ENCODE measurements around the gene CACNA2D3.

DNA sequence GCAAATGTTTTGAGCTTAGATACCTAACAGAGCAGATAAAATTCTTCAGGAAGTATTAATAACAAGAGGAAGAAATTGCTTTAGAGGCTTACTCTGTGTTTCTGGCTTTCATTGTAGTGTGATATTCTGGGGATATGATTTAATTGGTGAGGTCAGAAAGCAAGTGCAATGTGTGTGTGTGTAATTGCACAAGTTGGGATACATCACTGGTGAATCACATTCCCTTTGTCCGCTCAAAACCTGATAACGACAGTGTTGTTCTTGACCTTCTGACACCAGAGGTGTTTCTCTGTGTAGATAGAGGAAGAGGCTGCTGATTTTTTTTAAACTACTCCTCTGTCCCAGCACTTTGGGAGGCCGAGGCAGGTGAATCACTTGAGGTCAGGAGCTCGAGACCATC lies 161.1 kb downstream of the CACNA2D3 start:
- TF ChIP-seq EZH2phosphoT487 (IDR thresholded peaks at IDR 0.05; ENCODE audit: insufficient read depth, low read depth) (no peak), EZH2 (IDR thresholded peaks at IDR 0.05; ENCODE audit: insufficient read depth, poor library complexity, severe bottlenecking) (no peak)
